PFSK-1 (cell line): ENCODE results near the gene ZNF274.

ENCODE experiments used
- POLR2AphosphoS5 ChIP-seq: IDR thresholded peaks from 2 replicates; pipeline ENCODE4 v1.6.1; 2012; ENCODE audit warnings: low read depth, mild to moderate bottlenecking, control low read depth, low read length, moderate library complexity
- REST ChIP-seq, 2 experiments: IDR thresholded peaks; 2 replicates each; pipeline versions ENCODE4 v1.6.1 to v1.8.0; 2011 to 2012; ENCODE audit warnings: low read depth in 2 of 2, low read length in 2 of 2, control low read depth in 1 of 2, inconsistent platforms in 1 of 2, mild to moderate bottlenecking in 1 of 2, moderate library complexity in 1 of 2; ENCODE audit not compliant: insufficient read depth in 1 of 2
- SIN3A ChIP-seq: IDR thresholded peaks from 2 replicates; pipeline ENCODE4 v1.6.1; 2012; ENCODE audit warnings: mild to moderate bottlenecking, low read length, moderate library complexity, borderline replicate concordance; ENCODE audit not compliant: insufficient read depth
- TAF1 ChIP-seq: IDR thresholded peaks from 2 replicates; pipeline ENCODE4 v1.6.1; 2012; ENCODE audit warnings: low read length, control low read depth, borderline replicate concordance; ENCODE audit not compliant: insufficient read depth

DNA sequence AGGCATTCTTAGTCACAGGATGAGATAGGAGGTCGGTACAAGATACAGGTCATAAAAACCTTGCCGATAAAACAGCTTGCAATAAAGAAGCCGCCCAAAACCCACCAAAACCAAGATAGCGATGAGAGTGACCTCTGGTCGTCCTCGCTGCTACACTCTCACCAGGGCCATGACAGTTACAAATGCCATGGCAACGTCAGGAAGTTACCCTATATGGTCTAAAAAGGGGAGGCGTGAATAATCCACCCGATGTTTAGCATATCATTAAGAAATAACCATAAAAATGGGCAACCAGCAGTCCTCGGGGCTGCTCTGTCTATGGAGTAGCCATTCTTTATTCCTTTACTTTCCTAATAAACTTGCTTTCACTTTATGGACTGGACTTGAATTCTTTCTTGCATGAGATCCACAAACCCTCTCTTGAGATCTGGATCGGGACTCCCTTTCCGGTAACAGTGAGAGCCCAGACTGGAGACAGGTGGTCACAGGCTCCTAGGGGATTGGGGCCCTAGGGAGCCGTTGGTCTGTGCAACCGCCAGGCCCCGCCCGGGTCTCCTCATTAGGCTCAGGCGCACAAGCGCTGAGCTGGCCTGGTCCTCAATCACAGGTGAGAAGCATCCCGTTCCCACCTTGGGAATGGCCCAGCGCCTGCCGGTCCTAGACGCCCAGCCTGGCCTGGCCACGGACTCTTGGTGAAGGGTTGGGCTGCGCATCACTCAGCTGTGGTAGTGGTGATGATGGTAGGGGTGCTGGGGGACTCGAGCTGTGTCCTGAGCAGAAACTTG is 34.9 kb downstream of the ZNF274 start:
- TF ChIP-seq REST (IDR thresholded peaks at IDR 0.05; ENCODE audit: insufficient read depth in 1 of 2, low read depth in 2 of 2, low read length in 2 of 2): no peak
- no peak for TF ChIP-seq POLR2AphosphoS5
- no peak for TF ChIP-seq TAF1
- no peak for TF ChIP-seq SIN3A
